ENCODE measurements around the gene EPM2A. TPM values are rescaled to one million over a fixed set of nuclear protein-coding genes. Genes with fewer than 3 reads are reported as not detected.

The EPM2A gene
- total RNA-seq, 1 donor from 2014 or later = 41.3 TPM

GRCh38 chr6:145731447-145731846 is 3.9 kb downstream of the EPM2A start:
- H3K27me3 ChIP-seq (ENCODE audit: low read depth) = no peaks in the 10 kb centered on the region
- intact Hi-C loops (cut with micrococcal nuclease) = no loop called here
- no peak for TF ChIP-seq CTCF (IDR thresholded peaks at IDR 0.05; ENCODE audit: borderline replicate concordance)
- peaks cover 8% of the 10 kb centered on the region for H3K36me3 ChIP-seq
- peaks cover 22% of the 10 kb centered on the region for H3K9me3 ChIP-seq (replicated peaks)
- H3K27ac ChIP-seq (replicated peaks) = no peak overlapping the region
- peaks cover 38% of the 10 kb centered on the region for H3K4me1 ChIP-seq
- no peak for DNase-seq
- H3K4me3 ChIP-seq = no peak overlapping the region

- no peaks in the 10 kb centered on the region for H3K27me3 ChIP-seq (ENCODE audit: low read depth)
- no peak overlapping the region for H3K27ac ChIP-seq (replicated peaks)
- intact Hi-C loops (cut with micrococcal nuclease) = no loop called here
- H3K9me3 ChIP-seq (replicated peaks) = peaks cover 22% of the 10 kb centered on the region
- peaks cover 8% of the 10 kb centered on the region for H3K36me3 ChIP-seq
- H3K4me1 ChIP-seq = peaks cover 26% of the 10 kb centered on the region
- no peak overlapping the region for H3K4me3 ChIP-seq
- TF ChIP-seq CTCF (IDR thresholded peaks at IDR 0.05; ENCODE audit: borderline replicate concordance) = no peak
- no peak for DNase-seq
These were observed 5.4 kb downstream of the EPM2A start for GRCh38 chr6:145729887-145730286.

GRCh38 chr6:145728444-145729385 is 6.6 kb downstream of the EPM2A start:
- Histone ChIP-seq H3K4me3 (no peak overlapping the region), H3K27me3 (ENCODE audit: low read depth) (no peaks in the 10 kb centered on the region), H3K4me1 (peaks cover 14% of the 10 kb centered on the region), H3K27ac (replicated peaks) (no peak overlapping the region), H3K36me3 (peaks cover 8% of the 10 kb centered on the region), H3K9me3 (replicated peaks) (peaks cover 28% of the 10 kb centered on the region)
- no peak for TF ChIP-seq CTCF (IDR thresholded peaks at IDR 0.05; ENCODE audit: borderline replicate concordance)
- no peak for DNase-seq
- intact Hi-C loops (cut with micrococcal nuclease) = no loop called here

GRCh38 chr6:145727817-145728388 is 7.4 kb downstream of the EPM2A start:
- DNase-seq = no peak
- peaks cover 37% of the 10 kb centered on the region for H3K9me3 ChIP-seq (replicated peaks)
- H3K27me3 ChIP-seq (ENCODE audit: low read depth) = no peaks in the 10 kb centered on the region
- no peak for TF ChIP-seq CTCF (IDR thresholded peaks at IDR 0.05; ENCODE audit: borderline replicate concordance)
- peaks cover 8% of the 10 kb centered on the region for H3K4me1 ChIP-seq
- H3K36me3 ChIP-seq = peaks cover 8% of the 10 kb centered on the region
- intact Hi-C loops (cut with micrococcal nuclease) = no loop called here
- no peak overlapping the region for H3K4me3 ChIP-seq
- no peak overlapping the region for H3K27ac ChIP-seq (replicated peaks)

- intact Hi-C loops (cut with micrococcal nuclease) = no loop called here
- H3K9me3 ChIP-seq (replicated peaks) = peaks cover 45% of the 10 kb centered on the region
- H3K4me1 ChIP-seq = no peaks in the 10 kb centered on the region
- peaks cover 12% of the 10 kb centered on the region for H3K36me3 ChIP-seq
- H3K4me3 ChIP-seq = no peak overlapping the region
- no peaks in the 10 kb centered on the region for H3K27me3 ChIP-seq (ENCODE audit: low read depth)
- no peak overlapping the region for H3K27ac ChIP-seq (replicated peaks)
- TF ChIP-seq CTCF (IDR thresholded peaks at IDR 0.05; ENCODE audit: borderline replicate concordance) = no peak
- no peak for DNase-seq
These were observed 9.8 kb downstream of the EPM2A start for GRCh38 chr6:145725570-145725969.

Data from left ventricle myocardium inferior (tissue), 1 donor.